ENCODE results near the gene STMN3. TPM values are rescaled to one million over a fixed set of nuclear protein-coding genes. Genes with fewer than 3 reads are reported as not detected.
"Not testable (repeated sequence)": the region's sequence is repeated elsewhere in the genome, so short reads cannot be mapped to it uniquely, and the experiment has no call there.

The STMN3 gene
- total RNA-seq, 1 donor from 2014 or later = 4.6 TPM

- peak; percentile 55 for TF ChIP-seq CTCF (IDR thresholded peaks at IDR 0.05; ENCODE audit: borderline replicate concordance)
- peak; percentile 90 for DNase-seq
- Histone ChIP-seq H3K36me3 (no peaks in the 10 kb centered on the region), H3K4me1 (peaks cover 33% of the 10 kb centered on the region), H3K9me3 (replicated peaks) (no peaks in the 10 kb centered on the region), H3K27me3 (ENCODE audit: low read depth) (no peaks in the 10 kb centered on the region), H3K4me3 (peak overlapping the region; percentile 74), H3K27ac (replicated peaks) (peak overlapping the region; percentile 97)
- intact Hi-C loops (cut with micrococcal nuclease) = no loop called here
These were observed 11.3 kb downstream of the STMN3 start for GRCh38 chr20:63641792-63642523.

- Histone ChIP-seq H3K9me3 (replicated peaks) (no peaks in the 10 kb centered on the region), H3K27me3 (ENCODE audit: low read depth) (no peaks in the 10 kb centered on the region), H3K36me3 (no peaks in the 10 kb centered on the region), H3K4me1 (peaks cover 33% of the 10 kb centered on the region), H3K27ac (replicated peaks) (peak overlapping the region; percentile 97), H3K4me3 (peak overlapping the region; percentile 74)
- intact Hi-C loops (cut with micrococcal nuclease) = no loop called here
- DNase-seq = no peak
- TF ChIP-seq CTCF (IDR thresholded peaks at IDR 0.05; ENCODE audit: borderline replicate concordance) = no peak
These were observed 12.0 kb downstream of the STMN3 start for GRCh38 chr20:63641146-63641791.

GRCh38 chr20:63640686-63641085 is 12.5 kb downstream of the STMN3 start:
- Histone ChIP-seq H3K27ac (replicated peaks) (peak overlapping the region; percentile 97), H3K4me3 (peak overlapping the region; percentile 74), H3K4me1 (peaks cover 33% of the 10 kb centered on the region)
- DNase-seq; H3K27me3 ChIP-seq (ENCODE audit: low read depth); H3K9me3 ChIP-seq (replicated peaks); H3K36me3 ChIP-seq; intact Hi-C loops (cut with micrococcal nuclease): not testable (repeated sequence)

GRCh38 chr20:63640086-63640485 is 13.1 kb downstream of the STMN3 start:
- Histone ChIP-seq H3K27me3 (ENCODE audit: low read depth) (no peaks in the 10 kb centered on the region), H3K27ac (replicated peaks) (peak overlapping the region; percentile 97)
- DNase-seq = no peak

GRCh38 chr20:63639093-63639975 is 13.9 kb downstream of the STMN3 start:
- no peak for TF ChIP-seq CTCF (IDR thresholded peaks at IDR 0.05; ENCODE audit: borderline replicate concordance)
- intact Hi-C loops (cut with micrococcal nuclease) = no loop called here
- Histone ChIP-seq H3K4me3 (peak overlapping the region; percentile 74), H3K4me1 (peaks cover 33% of the 10 kb centered on the region), H3K27me3 (ENCODE audit: low read depth) (no peaks in the 10 kb centered on the region), H3K9me3 (replicated peaks) (no peaks in the 10 kb centered on the region), H3K36me3 (no peaks in the 10 kb centered on the region), H3K27ac (replicated peaks) (peak overlapping the region; percentile 97)
- peak; percentile 61 for DNase-seq

More at GRCh38 chr20:63640086-63640485, 13.1 kb downstream of the STMN3 start:
- H3K4me1 ChIP-seq = peaks cover 33% of the 10 kb centered on the region
- H3K4me3 ChIP-seq = peak overlapping the region; percentile 74
- H3K36me3 ChIP-seq = no peaks in the 10 kb centered on the region
- intact Hi-C loops (cut with micrococcal nuclease) = no loop called here
- no peak for TF ChIP-seq CTCF (IDR thresholded peaks at IDR 0.05; ENCODE audit: borderline replicate concordance)
- no peaks in the 10 kb centered on the region for H3K9me3 ChIP-seq (replicated peaks)

Measured in left ventricle myocardium inferior (tissue), 1 donor.